GM21447 (cell line): ENCODE data around the gene MTG1.
"Not testable (repeated sequence)": the region's sequence is repeated elsewhere in the genome, so short reads cannot be mapped to it uniquely, and the experiment has no call there.

Experiments
- ATAC-seq: cut with Tn5 transposase; IDR thresholded peaks from one replicate; pipeline ENCODE4 v1.9.1; 2021; ENCODE audit not compliant: unreplicated experiment

The MTG1 gene

GRCh38 chr10:133377818-133378250 is 16.1 kb upstream of the MTG1 start:
- no peak for ATAC-seq

GRCh38 chr10:133378251-133379096 is 15.5 kb upstream of the MTG1 start:
- ATAC-seq: peak; percentile 23

- peak; percentile 59 for ATAC-seq
Measured at GRCh38 chr10:133379152-133379800, 14.7 kb upstream of the MTG1 start, which contains the start of gene PAOX. Gene PAOX (plus strand): TSS chr10:133379262. CDS start chr10:133379317, 55 bp downstream.

- peak; percentile 18 for ATAC-seq
Measured at GRCh38 chr10:133379801-133380666, 13.9 kb upstream of the MTG1 start.

GRCh38 chr10:133381036-133381435 is 12.9 kb upstream of the MTG1 start:
- ATAC-seq: no peak

GRCh38 chr10:133383551-133383950 is 10.4 kb upstream of the MTG1 start:
- ATAC-seq: no peak

GRCh38 chr10:133384071-133384470 is 9.9 kb upstream of the MTG1 start:
- no peak for ATAC-seq

GRCh38 chr10:133385214-133385613 is 8.7 kb upstream of the MTG1 start:
- no peak for ATAC-seq

GRCh38 chr10:133386951-133387350 is 7.0 kb upstream of the MTG1 start:
- not testable (repeated sequence) for ATAC-seq

- ATAC-seq: no peak
Measured at GRCh38 chr10:133388236-133388972, 5.6 kb upstream of the MTG1 start.

GRCh38 chr10:133388973-133389818 is 4.8 kb upstream of the MTG1 start:
- peak; percentile 81 for ATAC-seq

GRCh38 chr10:133390597-133391248 is 3.2 kb upstream of the MTG1 start:
- ATAC-seq: no peak

GRCh38 chr10:133391249-133391635 is 2.7 kb upstream of the MTG1 start:
- ATAC-seq: no peak

GRCh38 chr10:133391761-133392518 is 2.0 kb upstream of the MTG1 start:
- no peak for ATAC-seq

- ATAC-seq: no peak
Measured at GRCh38 chr10:133393401-133394063, 425 bp upstream of the MTG1 start.

- ATAC-seq: no peak
Measured at GRCh38 chr10:133394801-133395221, 854 bp downstream of the MTG1 start.

- ATAC-seq: no peak
Measured at GRCh38 chr10:133396035-133396624, 2.2 kb downstream of the MTG1 start.
